Measurements from ENCODE around the gene SCGB1C2. TPM values are rescaled to one million over a fixed set of nuclear protein-coding genes. Genes with fewer than 3 reads are reported as not detected.
A peak's percentile ranks its signal among the peaks of the same experiment; 100 is the strongest.

The SCGB1C2 gene
- total RNA-seq, 2 experiments from 2014 or later, result not detected

DNA sequence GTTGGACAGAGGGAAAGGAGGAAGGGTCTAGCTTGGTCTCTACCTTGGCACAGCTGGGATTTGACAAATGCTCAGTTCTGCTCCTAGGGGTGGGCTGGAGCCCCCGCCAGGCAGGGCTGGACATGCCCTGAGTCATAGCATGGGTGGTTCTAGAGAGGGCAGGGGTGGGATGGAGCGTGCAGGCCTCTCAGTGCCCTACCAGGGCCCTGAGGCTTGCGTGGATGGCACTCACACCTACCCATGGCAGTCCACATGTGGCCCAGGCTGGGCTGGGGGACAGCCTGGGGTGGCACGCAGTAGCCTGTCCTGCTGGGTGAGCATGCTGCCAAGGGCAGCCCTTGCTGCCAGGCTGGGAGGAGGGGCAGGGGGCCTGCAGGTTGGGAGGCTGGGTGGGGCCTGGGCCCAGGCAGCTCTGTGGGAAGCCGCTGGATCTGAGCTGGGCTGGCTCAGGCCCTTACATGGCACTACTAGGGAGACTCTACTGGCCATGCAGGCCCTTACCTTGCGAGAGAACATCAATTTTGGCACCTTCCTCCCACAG lies 32.8 kb downstream of the SCGB1C2 start:
- ATAC-seq (no peak), DNase-seq (no peak)
- Mint-ChIP-seq H3K4me3 (no peak overlapping the region), H3K36me3 (no peaks in the 10 kb centered on the region), H3K4me1 (peaks cover 2% of the 10 kb centered on the region), H3K9me3 (ENCODE audit: low read depth) (no peaks in the 10 kb centered on the region), H3K27ac (no peak overlapping the region), H3K27me3 (no peaks in the 10 kb centered on the region)
- CTCF ChIA-PET, result no interaction called here

DNA sequence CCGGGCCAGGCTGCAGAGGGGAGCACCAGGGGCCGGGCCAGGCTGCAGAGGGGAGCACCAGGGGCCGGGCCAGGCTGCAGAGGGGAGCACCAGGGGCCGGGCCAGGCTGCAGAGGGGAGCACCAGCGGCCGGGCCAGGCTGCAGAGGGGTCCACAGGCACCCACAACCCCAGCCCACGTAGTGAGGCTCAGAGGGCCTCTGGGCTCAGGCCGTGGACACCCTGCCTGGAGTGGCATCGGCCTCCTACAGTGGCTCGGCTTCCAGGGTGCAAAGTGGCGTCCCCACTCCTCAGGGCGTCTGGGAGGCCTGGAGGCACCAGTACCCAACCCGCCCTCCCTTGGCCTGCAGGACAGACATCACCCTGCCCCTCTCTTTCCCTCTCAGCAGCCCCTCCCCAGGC lies 34.5 kb downstream of the SCGB1C2 start:
- H3K4me3 Mint-ChIP-seq, result no peak overlapping the region
- no peaks in the 10 kb centered on the region for H3K9me3 Mint-ChIP-seq (ENCODE audit: low read depth)
- H3K4me1 Mint-ChIP-seq, result peaks cover 2% of the 10 kb centered on the region
- H3K27me3 Mint-ChIP-seq, result no peaks in the 10 kb centered on the region
- no peaks in the 10 kb centered on the region for H3K36me3 Mint-ChIP-seq
- ATAC-seq (no peak), DNase-seq (no peak)
- no peak overlapping the region for H3K27ac Mint-ChIP-seq
- CTCF ChIA-PET, result no interaction called here

DNA sequence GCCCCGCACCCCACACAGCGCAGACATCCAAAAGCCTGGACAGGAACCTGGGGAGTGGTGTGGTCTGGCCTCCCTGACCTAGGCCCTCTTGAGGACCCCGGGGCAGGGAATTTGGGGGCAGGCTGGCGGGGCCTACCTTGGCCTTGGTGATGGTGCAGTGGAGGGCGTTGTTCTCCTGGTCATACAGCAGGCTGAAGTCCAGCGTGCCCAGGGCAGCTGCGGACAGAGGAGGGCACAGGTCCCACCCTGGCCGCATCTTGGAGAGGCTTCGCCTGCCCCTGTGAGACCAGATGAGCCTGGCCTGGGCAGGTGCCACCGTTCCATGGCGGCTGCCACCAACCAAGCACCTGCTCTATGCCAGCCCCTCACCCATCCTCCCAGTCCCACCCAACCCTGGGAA lies 35.0 kb downstream of the SCGB1C2 start:
- CTCF ChIA-PET, result no interaction called here
- Mint-ChIP-seq H3K4me3 (no peak overlapping the region), H3K27ac (no peak overlapping the region), H3K4me1 (peaks cover 2% of the 10 kb centered on the region), H3K27me3 (peaks cover 3% of the 10 kb centered on the region), H3K36me3 (no peaks in the 10 kb centered on the region), H3K9me3 (ENCODE audit: low read depth) (no peaks in the 10 kb centered on the region)
- ATAC-seq (no peak), DNase-seq (no peak)

DNA sequence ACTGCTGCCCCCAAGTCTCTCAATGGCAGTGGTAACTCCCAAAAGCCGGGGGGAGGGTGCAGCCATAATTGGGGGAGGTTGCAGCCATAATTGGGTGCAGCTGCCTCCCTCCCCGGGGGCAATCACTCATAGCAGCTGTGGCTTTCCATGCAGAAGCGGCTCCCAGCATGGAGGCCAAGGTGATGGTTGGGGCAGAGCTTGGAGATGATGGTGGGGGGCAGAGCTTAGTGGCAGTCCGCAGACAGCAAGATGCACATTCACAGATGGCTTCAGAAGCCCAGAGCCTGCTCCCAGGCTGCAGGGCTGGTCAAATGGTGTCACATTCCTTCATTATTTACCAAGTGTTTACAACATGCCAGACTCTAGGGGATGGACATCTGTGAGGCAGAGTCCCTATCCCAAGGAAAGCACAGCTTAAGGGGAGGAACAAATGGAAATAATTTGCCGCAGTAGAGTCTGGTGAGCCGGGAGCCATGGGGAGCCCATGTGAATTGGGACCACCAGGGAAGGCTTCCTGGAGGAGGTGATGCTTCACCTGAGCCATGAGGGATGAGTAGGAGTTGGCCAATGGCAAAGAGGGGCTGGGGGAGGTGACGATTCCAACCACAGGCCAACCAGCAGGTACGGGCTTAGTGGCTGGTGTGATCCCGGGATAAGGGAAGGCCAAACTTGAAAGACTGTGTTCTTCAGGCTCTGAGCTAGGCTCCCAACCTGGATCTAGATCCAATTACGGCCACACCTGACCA lies 36.0 kb downstream of the SCGB1C2 start:
- H3K27ac Mint-ChIP-seq, result no peak overlapping the region
- no peaks in the 10 kb centered on the region for H3K9me3 Mint-ChIP-seq (ENCODE audit: low read depth)
- H3K36me3 Mint-ChIP-seq, result no peaks in the 10 kb centered on the region
- CTCF ChIA-PET, result no interaction called here
- peaks cover 2% of the 10 kb centered on the region for H3K4me1 Mint-ChIP-seq
- no peak for DNase-seq
- H3K4me3 Mint-ChIP-seq, result no peak overlapping the region
- ATAC-seq, result no peak
- H3K27me3 Mint-ChIP-seq, result peaks cover 11% of the 10 kb centered on the region

DNA sequence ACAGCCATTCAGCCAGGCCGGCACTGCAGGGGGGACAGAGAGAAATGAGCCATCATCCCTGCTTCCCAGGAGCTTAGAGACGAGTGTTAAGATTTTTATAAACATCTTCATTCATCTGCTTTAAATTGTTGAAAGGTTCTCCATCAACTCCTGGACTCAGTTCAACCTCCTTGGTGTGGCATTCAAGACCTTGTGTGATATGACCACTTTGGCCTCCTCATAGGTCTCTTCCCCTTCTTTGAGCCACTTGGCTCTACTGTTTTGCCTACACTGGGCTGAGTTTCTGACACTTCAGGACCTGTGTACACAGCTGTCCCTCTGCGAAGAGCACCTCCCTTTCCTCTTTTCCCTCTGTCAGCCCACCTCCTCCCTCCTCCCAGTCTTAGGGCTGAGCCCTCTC lies 39.8 kb downstream of the SCGB1C2 start:
- no peak overlapping the region for H3K4me3 Mint-ChIP-seq
- H3K9me3 Mint-ChIP-seq (ENCODE audit: low read depth), result no peaks in the 10 kb centered on the region
- no peak for ATAC-seq
- H3K36me3 Mint-ChIP-seq, result no peaks in the 10 kb centered on the region
- no peak for DNase-seq
- H3K27me3 Mint-ChIP-seq, result peaks cover 30% of the 10 kb centered on the region
- CTCF ChIA-PET, result interaction anchor here (0.8 kb wide), 1 partner anchor 24 kb away, joined by 3 read pairs; no protein-coding TSS in a partner anchor
- peaks cover 3% of the 10 kb centered on the region for H3K4me1 Mint-ChIP-seq
- no peak overlapping the region for H3K27ac Mint-ChIP-seq

DNA sequence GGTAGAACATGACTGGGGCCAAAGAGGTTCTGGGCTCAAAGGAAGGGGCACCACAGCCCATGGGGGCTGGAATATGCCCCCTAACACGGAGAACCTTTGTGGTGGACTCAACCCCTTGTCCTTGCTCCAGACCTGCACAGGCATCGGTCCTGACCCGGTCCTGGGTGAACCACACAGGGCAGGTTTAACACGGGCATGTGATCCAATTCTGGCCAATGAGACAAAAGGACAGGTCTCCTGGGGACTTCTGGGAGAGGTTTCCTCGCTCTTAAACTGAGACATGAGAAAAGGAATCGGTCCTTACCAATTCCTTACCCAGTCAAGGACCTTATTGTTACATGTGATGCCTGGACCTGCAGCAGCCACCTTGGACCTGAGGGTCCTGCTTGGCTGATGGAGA lies 40.4 kb downstream of the SCGB1C2 start:
- Mint-ChIP-seq H3K4me3 (no peak overlapping the region), H3K27ac (no peak overlapping the region)

DNA sequence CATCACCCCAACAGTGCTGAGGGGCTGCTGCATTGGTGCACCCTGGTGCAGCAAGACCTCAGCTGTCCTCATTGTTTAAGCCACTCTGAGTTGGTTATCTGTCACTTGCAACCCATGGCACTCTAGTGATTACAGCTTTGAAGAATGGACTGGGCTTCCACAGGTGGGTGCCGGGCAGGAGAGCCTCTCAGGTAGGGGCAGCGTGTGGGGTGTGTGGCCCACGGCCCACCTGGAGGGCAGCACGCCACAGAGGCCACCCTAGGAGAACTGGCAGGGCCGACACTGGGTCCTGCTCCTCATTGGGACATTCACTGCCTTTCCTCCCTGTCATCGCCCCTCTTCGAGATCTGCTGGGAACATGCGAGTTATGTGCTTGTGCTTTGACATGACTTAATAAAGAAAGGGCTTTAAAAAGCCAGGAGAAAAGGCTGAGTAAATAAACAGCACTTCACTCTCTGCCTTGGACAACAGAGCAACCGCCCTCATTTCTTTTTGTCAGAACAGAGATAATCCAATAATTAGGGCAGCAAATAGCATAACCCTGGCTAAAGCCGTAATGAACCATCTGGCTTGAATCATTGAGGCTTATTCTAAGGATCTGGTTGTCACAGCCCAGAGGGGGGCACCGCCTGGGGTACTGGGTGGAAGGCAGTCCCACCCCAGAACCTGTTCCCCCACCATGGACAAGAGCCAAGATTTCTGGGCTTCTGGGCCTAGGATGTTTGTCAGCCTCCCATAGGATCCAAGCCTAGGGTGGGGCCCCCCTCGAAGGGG lies 41.1 kb downstream of the SCGB1C2 start:
- ATAC-seq (no peak), DNase-seq (no peak)
- Mint-ChIP-seq H3K4me1 (peaks cover 5% of the 10 kb centered on the region), H3K4me3 (no peak overlapping the region), H3K9me3 (ENCODE audit: low read depth) (no peaks in the 10 kb centered on the region), H3K27ac (no peak overlapping the region), H3K27me3 (peaks cover 43% of the 10 kb centered on the region), H3K36me3 (no peaks in the 10 kb centered on the region)
- CTCF ChIA-PET, result no interaction called here

More for the DNA sequence above, 40.4 kb downstream of the SCGB1C2 start:
- CTCF ChIA-PET, result no interaction called here
- H3K36me3 Mint-ChIP-seq, result no peaks in the 10 kb centered on the region
- peaks cover 36% of the 10 kb centered on the region for H3K27me3 Mint-ChIP-seq
- DNase-seq (no peak), ATAC-seq (no peak)
- H3K9me3 Mint-ChIP-seq (ENCODE audit: low read depth), result no peaks in the 10 kb centered on the region
- peaks cover 5% of the 10 kb centered on the region for H3K4me1 Mint-ChIP-seq

DNA sequence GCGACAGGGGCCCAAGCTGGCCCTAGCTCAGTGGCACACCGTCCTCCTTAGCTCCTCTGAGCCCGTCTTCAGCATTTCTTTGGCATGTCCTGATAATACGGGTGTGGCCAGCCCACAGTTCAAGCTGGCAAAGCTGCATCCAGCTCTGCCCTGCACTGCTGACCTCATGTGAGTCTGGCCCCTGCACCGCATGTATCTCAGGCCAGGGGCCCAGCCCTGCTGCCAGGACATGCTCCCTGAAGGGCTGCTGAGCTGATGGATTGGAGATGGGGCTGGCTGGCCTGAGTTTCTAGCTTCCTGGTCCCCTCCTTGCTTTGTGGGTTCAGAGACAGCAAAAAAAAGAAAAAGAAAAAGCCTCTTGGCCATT lies 41.7 kb downstream of the SCGB1C2 start:
- Mint-ChIP-seq H3K36me3 (no peaks in the 10 kb centered on the region), H3K27me3 (peaks cover 49% of the 10 kb centered on the region), H3K4me1 (peaks cover 5% of the 10 kb centered on the region), H3K27ac (no peak overlapping the region), H3K9me3 (ENCODE audit: low read depth) (no peaks in the 10 kb centered on the region), H3K4me3 (no peak overlapping the region)
- CTCF ChIA-PET, result no interaction called here
- no peak for DNase-seq
- ATAC-seq, result no peak

DNA sequence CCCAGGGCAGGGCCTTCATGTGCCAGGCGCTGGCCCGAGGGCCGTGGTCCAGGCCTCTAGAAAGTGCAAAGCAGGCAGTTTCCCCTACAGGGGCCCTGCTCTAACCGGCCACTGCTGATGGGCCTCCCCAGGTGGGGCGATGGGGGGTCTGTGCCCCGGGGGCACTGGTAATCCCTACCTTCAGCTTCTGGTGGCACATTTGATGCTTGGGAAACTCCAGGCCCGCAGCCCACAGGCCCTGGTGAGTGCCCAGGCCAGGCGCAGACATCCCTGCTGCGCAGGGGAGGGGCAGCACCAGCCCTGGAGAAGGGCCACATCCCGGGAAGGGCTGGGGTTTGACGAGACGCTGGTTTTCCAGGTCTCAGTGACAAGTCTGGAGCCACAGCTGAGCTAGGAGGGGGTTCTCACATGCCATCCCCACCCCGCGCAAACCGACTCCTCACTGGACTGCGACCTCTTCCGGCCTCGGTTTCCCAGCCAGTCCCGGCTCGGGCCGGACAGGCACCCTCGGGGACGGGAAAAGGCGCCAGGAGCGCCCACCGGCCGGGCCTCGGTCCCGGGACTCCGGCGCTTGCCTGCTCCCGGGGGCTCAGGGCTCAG lies 42.5 kb downstream of the SCGB1C2 start:
- Mint-ChIP-seq H3K4me3 (no peak overlapping the region), H3K4me1 (peaks cover 6% of the 10 kb centered on the region), H3K27me3 (peaks cover 49% of the 10 kb centered on the region), H3K27ac (no peak overlapping the region), H3K9me3 (ENCODE audit: low read depth) (no peaks in the 10 kb centered on the region), H3K36me3 (no peaks in the 10 kb centered on the region)
- CTCF ChIA-PET, result no interaction called here
- DNase-seq (no peak), ATAC-seq (no peak)

DNA sequence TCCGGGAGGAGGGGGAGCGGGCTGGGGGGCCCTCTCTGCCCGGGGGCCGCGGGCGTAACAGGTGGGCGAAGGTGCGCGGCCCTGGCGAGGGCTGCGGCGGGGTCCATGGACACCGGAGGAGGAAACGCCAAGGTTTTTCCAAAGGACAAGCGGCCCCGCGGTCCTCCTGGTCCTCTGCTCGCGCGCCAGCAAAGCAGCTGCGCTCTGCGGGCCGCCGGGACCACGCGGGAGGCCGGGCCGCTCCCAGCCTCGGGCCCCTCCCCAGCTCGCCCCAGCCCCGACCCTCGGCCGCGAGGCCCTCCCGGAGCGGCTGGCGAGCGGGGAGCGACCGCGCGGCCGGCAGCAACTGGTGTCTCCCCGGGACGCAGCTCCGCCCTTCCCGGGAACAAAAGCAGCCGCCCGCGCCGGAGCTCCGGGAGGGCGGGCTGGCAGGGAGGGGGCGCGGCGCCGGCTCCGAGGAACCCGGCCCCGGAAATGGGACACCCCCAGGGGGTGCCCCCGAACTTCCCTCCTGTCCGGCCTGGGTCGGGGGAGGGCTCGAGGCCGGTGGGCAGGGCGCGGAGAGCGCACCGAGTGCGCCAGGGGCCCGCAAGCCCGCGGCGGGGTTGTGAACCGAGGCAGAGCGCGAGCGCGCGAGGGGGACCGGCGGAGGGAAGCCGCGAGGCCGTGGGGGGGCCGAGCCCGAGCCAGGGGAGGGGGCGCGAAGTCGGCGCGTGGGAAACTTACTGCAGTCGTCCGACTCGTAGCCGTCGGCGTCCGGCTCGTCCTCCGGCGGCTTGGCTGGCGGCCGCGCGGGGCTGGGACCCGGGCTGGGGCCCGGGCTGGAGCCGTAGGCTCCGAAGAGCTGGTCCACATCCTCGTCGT lies 43.2 kb downstream of the SCGB1C2 start:
- H3K4me3 Mint-ChIP-seq, result no peak overlapping the region
- DNase-seq (no peak), ATAC-seq (no peak)
- CTCF ChIA-PET, result no interaction called here
- H3K27me3 Mint-ChIP-seq, result peaks cover 49% of the 10 kb centered on the region
- H3K4me1 Mint-ChIP-seq, result peaks cover 13% of the 10 kb centered on the region
- H3K36me3 Mint-ChIP-seq, result no peaks in the 10 kb centered on the region
- H3K27ac Mint-ChIP-seq, result no peak overlapping the region
- H3K9me3 Mint-ChIP-seq (ENCODE audit: low read depth), result no peaks in the 10 kb centered on the region

DNA sequence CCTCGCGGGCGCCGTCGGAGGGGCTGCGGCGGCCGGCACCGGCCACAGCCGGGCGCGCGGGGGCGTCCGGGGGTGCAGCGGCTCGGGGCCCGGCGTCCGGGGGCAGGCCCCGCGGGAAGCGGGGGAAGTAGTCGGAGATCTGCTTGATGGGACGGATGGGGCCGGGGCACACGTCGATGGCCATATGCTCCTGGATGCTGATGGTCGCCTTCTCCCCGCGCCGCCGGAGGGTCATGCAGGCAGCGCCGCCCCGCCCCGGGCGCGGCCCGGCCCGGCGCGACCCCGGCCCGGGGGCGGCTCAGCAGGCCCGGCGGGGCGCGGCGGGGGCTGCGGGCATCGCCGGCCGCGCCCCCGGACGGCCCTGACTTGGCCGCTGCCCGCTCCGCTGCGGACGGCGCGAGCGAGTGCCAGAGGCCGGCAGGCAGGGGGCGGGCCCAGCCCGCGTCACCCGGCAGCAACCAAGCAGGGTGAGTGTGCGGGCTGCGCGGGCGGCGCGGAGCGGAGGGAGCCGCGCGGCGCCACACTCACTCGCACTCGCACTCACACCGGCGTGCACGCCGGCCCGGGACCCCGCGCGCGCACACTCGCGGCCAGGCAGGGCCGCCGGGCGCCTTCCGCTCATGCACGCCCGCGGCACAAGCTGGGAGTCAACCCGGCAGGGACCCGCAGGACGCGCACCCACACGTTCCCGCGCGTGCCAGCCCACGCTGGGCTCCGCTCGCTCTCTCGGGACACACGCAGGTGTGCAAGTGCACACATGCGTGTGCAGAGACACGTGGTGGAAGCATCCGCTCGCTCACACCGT lies 44.1 kb downstream of the SCGB1C2 start, which contains the start of gene DOC2B:
Gene DOC2B (minus strand): TSS at position 406 of the 805 bp plus-strand sequence. CDS start 171 bp downstream, at position 235.
- peak; percentile 59 for ATAC-seq
- CTCF ChIA-PET, result no interaction called here
- H3K27ac Mint-ChIP-seq, result no peak within 1 kb of the TSS
- peaks cover 21% of the 10 kb centered on the region for H3K4me1 Mint-ChIP-seq
- no peaks in the 10 kb centered on the region for H3K36me3 Mint-ChIP-seq
- H3K9me3 Mint-ChIP-seq (ENCODE audit: low read depth), result no peaks in the 10 kb centered on the region
- H3K27me3 Mint-ChIP-seq, result peaks cover 49% of the 10 kb centered on the region
- no peak for DNase-seq
- peak within 1 kb of the TSS; percentile 21 for H3K4me3 Mint-ChIP-seq

DNA sequence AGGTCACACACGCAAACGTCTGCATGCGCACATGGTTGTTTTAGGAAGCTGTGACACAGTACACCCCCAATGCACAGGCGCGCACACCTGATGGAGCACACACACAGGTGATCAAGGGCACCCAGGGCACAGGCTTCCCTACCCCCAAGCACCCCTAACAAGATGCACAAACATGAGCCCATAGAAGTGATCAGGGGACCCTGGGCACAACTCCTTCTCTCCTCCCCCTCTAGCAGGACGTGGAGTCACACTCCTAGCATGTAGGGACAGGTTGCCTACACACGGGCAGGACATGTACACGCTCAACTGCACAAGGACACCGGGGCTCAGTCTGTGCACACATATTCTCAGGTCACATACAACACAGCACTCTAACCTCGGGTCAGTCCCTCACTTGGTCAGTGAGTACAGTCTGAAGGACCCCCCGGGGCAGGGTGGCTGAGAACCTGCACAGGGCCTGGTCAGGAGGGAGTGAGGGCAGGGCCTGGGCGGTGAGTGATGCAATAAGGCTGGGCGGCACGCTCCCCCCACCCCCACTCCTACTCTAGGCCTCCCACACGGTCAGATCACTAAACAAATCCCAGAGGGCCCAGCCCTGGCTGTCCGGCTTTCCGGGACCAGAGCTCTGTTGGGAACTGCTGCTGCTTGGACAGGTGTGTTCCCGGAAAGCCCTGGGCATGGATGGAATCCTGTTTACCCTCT lies 44.8 kb downstream of the SCGB1C2 start:
- DNase-seq (no peak), ATAC-seq (no peak)
- no peaks in the 10 kb centered on the region for H3K9me3 Mint-ChIP-seq (ENCODE audit: low read depth)
- H3K4me1 Mint-ChIP-seq, result peaks cover 23% of the 10 kb centered on the region
- CTCF ChIA-PET, result interaction anchor here (1.3 kb wide), 1 partner anchor 36 kb away, joined by 3 read pairs; no protein-coding TSS in a partner anchor
- H3K27ac Mint-ChIP-seq, result no peak overlapping the region
- no peaks in the 10 kb centered on the region for H3K36me3 Mint-ChIP-seq
- H3K27me3 Mint-ChIP-seq, result peaks cover 48% of the 10 kb centered on the region
- peak overlapping the region; percentile 21 for H3K4me3 Mint-ChIP-seq
